HepG2 (cell line): ENCODE results near the gene HORMAD2. TPM values are rescaled to one million over a fixed set of nuclear protein-coding genes. Genes with fewer than 3 reads are reported as not detected.

Experiments used
- ATAC-seq: fragments of 200-7000 bp; cut with Tn5 transposase; 3 replicates; pipeline ENCODE4 v1.9.1; 2020; ENCODE audit warnings: mild to moderate bottlenecking, moderate library complexity
- BruUV-seq: library from RNA; stranded (reverse); fragments of 400-500 nt; replicated peaks from 2 replicates; lab custom pipeline; 2021; lab: Mats Ljungman, UMichigan
- CTCF ChIA-PET: fragments of 300-600 bp; formaldehyde crosslinking; extraction: SDS; loops from one replicate; lab custom pipeline; 2021; ENCODE audit warnings: low total read pairs, inconsistent platforms, low intra/inter-chr PET ratio; lab: Yijun Ruan, JAX
- POLR2A ChIA-PET: fragments of 350-600 bp; sonication (Branson Sonifier 250); formaldehyde crosslinking; loops from one replicate; lab custom pipeline; 2020; ENCODE audit warnings: antibody characterized with exemption, inconsistent platforms; lab: Yijun Ruan, JAX
- DNase-seq: peaks from one replicate; pipeline ENCODE4 v3.0.0-alpha.2; 2015; ENCODE audit warnings: low spot score
- FAIRE-seq: peaks from 3 replicates; lab custom pipeline; 2011; peaks lifted over from hg19 to GRCh38; lab: Jason Lieb, UNC
- H2AFZ ChIP-seq: one replicate; pipeline ENCODE4 v1.6.1; 2011; ENCODE audit warnings: low read length, inconsistent platforms
- H3K27ac ChIP-seq: fragments of 300-600 bp; 3 replicates; pipeline ENCODE4 v1.8.0; 2011; ENCODE audit warnings: mixed run types, mild to moderate bottlenecking, mixed read lengths, low read length, inconsistent platforms; ENCODE audit not compliant: insufficient read depth; ENCODE audit errors: extremely low read length
- H3K27me3 ChIP-seq, 2 experiments: fragments of 200-600 bp in 1 of 2; 2 replicates in 1 of 2; 3 replicates in 1 of 2; pipeline versions ENCODE4 v1.6.0 to v1.8.0; 2011; ENCODE audit warnings: low read length in 2 of 2, mild to moderate bottlenecking in 2 of 2, moderate library complexity in 2 of 2, inconsistent platforms in 1 of 2; ENCODE audit not compliant: insufficient read depth in 2 of 2, control insufficient read depth in 1 of 2
- H3K36me3 ChIP-seq, 2 experiments: fragments of 200-600 bp in 1 of 2; replicated peaks in 1 of 2; 2 replicates in 1 of 2; 3 replicates in 1 of 2; pipeline versions ENCODE4 v1.5.1 to v1.8.0; 2011; ENCODE audit warnings: low read length in 2 of 2, inconsistent platforms in 1 of 2; ENCODE audit not compliant: insufficient read depth in 2 of 2, control insufficient read depth in 1 of 2
- H3K4me1 ChIP-seq: 2 replicates; pipeline ENCODE4 v1.5.1; 2012; ENCODE audit warnings: low read length, inconsistent platforms; ENCODE audit not compliant: insufficient read depth
- H3K4me2 ChIP-seq: 2 replicates; pipeline ENCODE4 v1.6.0; 2011; ENCODE audit warnings: low read depth, low read length, inconsistent platforms
- H3K4me3 ChIP-seq, 3 experiments: fragments of 200-600 bp in 1 of 3; sonication (generic), shearing (Covaris generic) in 1 of 3; replicated peaks in 1 of 3; 2 replicates each; pipeline ENCODE4 v1.5.1; 2011 to 2016; ENCODE audit warnings: low read length in 3 of 3, inconsistent platforms in 2 of 3, low read depth in 2 of 3, mild to moderate bottlenecking in 2 of 3, control low read depth in 1 of 3, mixed read lengths in 1 of 3; ENCODE audit not compliant: insufficient read depth in 1 of 3
- H3K79me2 ChIP-seq: one replicate; pipeline ENCODE4 v1.6.1; 2011; ENCODE audit warnings: low read length, inconsistent platforms; ENCODE audit not compliant: insufficient read depth
- H3K9ac ChIP-seq: 2 replicates; pipeline ENCODE4 v1.6.0; 2011; ENCODE audit warnings: mild to moderate bottlenecking, low read depth, low read length, inconsistent platforms; ENCODE audit not compliant: insufficient read depth
- H3K9me3 ChIP-seq: 2 replicates; pipeline ENCODE4 v1.5.1; 2012; ENCODE audit warnings: mild to moderate bottlenecking, low read length
- H4K20me1 ChIP-seq: 2 replicates; pipeline ENCODE4 v1.6.0; 2011; ENCODE audit warnings: inconsistent platforms, mild to moderate bottlenecking, low read length, moderate library complexity; ENCODE audit not compliant: insufficient read depth
- BRCA1 ChIP-seq: sonication (generic); formaldehyde crosslinking; IDR thresholded peaks from 2 replicates; pipeline ENCODE4 v1.4.0; 2020; ENCODE audit warnings: missing genetic modification reagents
- CTCF ChIP-seq: sonication (generic); formaldehyde crosslinking; IDR thresholded peaks from 2 replicates; pipeline ENCODE4 v1.5.0; 2020; ENCODE audit warnings: mild to moderate bottlenecking, missing genetic modification reagents, moderate library complexity
- ELK4 ChIP-seq: sonication (generic); formaldehyde crosslinking; IDR thresholded peaks from 2 replicates; pipeline ENCODE4 v1.9.0; 2021; ENCODE audit warnings: missing genetic modification reagents, borderline replicate concordance
- GABPA ChIP-seq, 2 experiments: IDR thresholded peaks; 2 replicates each; pipeline ENCODE4 v1.6.1; 2011 to 2016; ENCODE audit warnings: low read depth in 2 of 2, low read length in 1 of 2, missing biosample characterization in 1 of 2, missing genetic modification characterization in 1 of 2
- IRF2 ChIP-seq: IDR thresholded peaks from 2 replicates; pipeline ENCODE4 v1.6.1; 2018; ENCODE audit warnings: missing genetic modification reagents, missing compliant biosample characterization
- NAIF1 ChIP-seq: sonication (generic); formaldehyde crosslinking; IDR thresholded peaks from 2 replicates; pipeline ENCODE4 v1.5.0; 2020; ENCODE audit warnings: mild to moderate bottlenecking, missing genetic modification reagents, borderline replicate concordance
- SOX13 ChIP-seq, 3 experiments: fragments of 450-650 bp in 1 of 3; sonication (generic) in 1 of 3; formaldehyde crosslinking in 1 of 3; IDR thresholded peaks in 2 of 3; conservative IDR thresholded peaks in 1 of 3; 2 replicates each; pipeline versions ENCODE4 v1.5.0 to v1.6.1; 2016 to 2020; ENCODE audit warnings: antibody characterized with exemption in 1 of 3, mild to moderate bottlenecking in 1 of 3, missing compliant biosample characterization in 1 of 3, missing genetic modification reagents in 1 of 3, moderate library complexity in 1 of 3
- TBP ChIP-seq: sonication (generic); formaldehyde crosslinking; IDR thresholded peaks from 2 replicates; pipeline ENCODE4 v1.5.0; 2020; ENCODE audit warnings: missing genetic modification reagents
- UBTF ChIP-seq: sonication (generic); formaldehyde crosslinking; IDR thresholded peaks from 2 replicates; pipeline ENCODE4 v1.4.0; 2020; ENCODE audit warnings: mild to moderate bottlenecking, missing genetic modification reagents
- USF2 ChIP-seq, 2 experiments: sonication (generic) in 1 of 2; formaldehyde crosslinking in 1 of 2; IDR thresholded peaks; 2 replicates each; pipeline versions ENCODE4 v1.5.1 to v1.6.1; 2011 to 2020; ENCODE audit warnings: borderline replicate concordance in 1 of 2, low read depth in 1 of 2, low read length in 1 of 2, mild to moderate bottlenecking in 1 of 2, missing genetic modification reagents in 1 of 2, moderate library complexity in 1 of 2
- ZFP90 ChIP-seq: sonication (generic); formaldehyde crosslinking; IDR thresholded peaks from 2 replicates; pipeline ENCODE4 v1.8.0; 2022; ENCODE audit warnings: missing genetic modification reagents, mild to moderate bottlenecking, inconsistent platforms, borderline replicate concordance
- ZSCAN22 ChIP-seq: sonication (generic); formaldehyde crosslinking; IDR thresholded peaks from 2 replicates; pipeline ENCODE4 v1.4.0; 2020; ENCODE audit warnings: mild to moderate bottlenecking, missing genetic modification reagents
- WGBS: methylation state at CpG from one replicate; pipeline ENCODE4 v1.1.6; 2017; ENCODE audit warnings: low lambda C conversion rate; 5-methylcytosine and 5-hydroxymethylcytosine counted together
- in situ Hi-C: cut with HindIII; loops from 2 replicates; pipeline ENCODE4 v1.10.0; 2017; ENCODE audit warnings: low pct_unique_long_range_greater_than_20kb; ENCODE audit not compliant: extremely low pct_ligation_motif_present
- intact Hi-C: fragments of 100-400 bp; cut with micrococcal nuclease; formaldehyde crosslinking; loops from one replicate; pipeline ENCODE4 v1.10.0; 2022; ENCODE audit not compliant: unreplicated experiment
- polyA plus RNA-seq, 8 experiments: library from polyadenylated mRNA; depleted of rRNA in 3 of 8; stranded (reverse) in 7 of 8; unstranded in 1 of 8; fragments of >200 nt; fragmentation: Illumina TruSeq in 4 of 8; extraction: Trizol in 4 of 8; gene quantifications; 2 replicates each; pipeline versions ENCODE4 v1.2.1 to v1.2.3, GENCODE V29; 2011 to 2016; ENCODE audit warnings: low read depth in 4 of 8, missing spikeins in 1 of 8, mixed read lengths in 1 of 8; ENCODE audit not compliant: insufficient read depth in 1 of 8
- total RNA-seq, 5 experiments: library from RNA; depleted of rRNA; stranded (reverse); fragments of >200 nt; fragmentation: Illumina TruSeq; extraction: Trizol; gene quantifications; 2 replicates each; pipeline ENCODE4 v1.2.3, GENCODE V29; 2016; ENCODE audit warnings: low read depth in 1 of 5

HORMAD2 gene
- total and polyA plus RNA-seq, 2 of the 13 experiments (the other 11 are each of a cell fraction or from before 2014, with no cell fraction given) = not detected

GRCh38 chr22:30047364-30047738 is 32.9 kb upstream of the HORMAD2 start:
- no peaks in the 10 kb centered on the region for H4K20me1 ChIP-seq
- H3K27me3 ChIP-seq = peaks cover 3 to 10% of the 10 kb centered on the region in 2 experiments; a peak in 3 of 5 replicates
- WGBS = 53% methylated on average over 2 of the region's 3 CpGs
- ChIA-PET CTCF (no interaction called here), POLR2A (interaction anchor here (0.9 kb wide), 1 partner anchor 9 kb away, joined by 3 read pairs; no protein-coding TSS in a partner anchor)
- peak; percentile 72 for ATAC-seq
- H3K36me3 ChIP-seq = no peaks in the 10 kb centered on the region
- no peak overlapping the region for H3K9ac ChIP-seq
- H3K9me3 ChIP-seq = no peaks in the 10 kb centered on the region
- H2AFZ ChIP-seq = no peak overlapping the region
- BruUV-seq = no TSS peak
- DNase-seq = no peak
- intact Hi-C loops (no loop called here), in situ Hi-C loops (no loop called here)
- no peak for FAIRE-seq
- no peaks in the 10 kb centered on the region for H3K79me2 ChIP-seq
- no peak overlapping the region for H3K27ac ChIP-seq
- peak overlapping the region; percentile 52 for H3K4me2 ChIP-seq
- TF ChIP-seq ZFP90 (CRISPR knock-in tag) = no peak
- TF ChIP-seq SOX13 (IDR thresholded peaks at IDR 0.05) = no peak
- TF ChIP-seq SOX13 (CRISPR knock-in tag; conservative IDR thresholded peaks at IDR 0.05 in 1 of 2, IDR thresholded peaks at IDR 0.05 in 1 of 2) = no peak
- TF ChIP-seq TBP (CRISPR knock-in tag) = no peak
- no peak for TF ChIP-seq USF2 (IDR thresholded peaks at IDR 0.05; ENCODE audit: low read depth, low read length)
- no peak for TF ChIP-seq USF2 (CRISPR knock-in tag; IDR thresholded peaks at IDR 0.05; ENCODE audit: borderline replicate concordance)
- no peak for TF ChIP-seq GABPA (IDR thresholded peaks at IDR 0.05; ENCODE audit: low read depth, low read length)
- peak; percentile 52; the same call in 1 of the 2 replicates for TF ChIP-seq GABPA (CRISPR knock-in tag; IDR thresholded peaks at IDR 0.05; ENCODE audit: low read depth)
- no peak for TF ChIP-seq UBTF
- TF ChIP-seq ELK4 (CRISPR knock-in tag) = no peak
- 0 out of 2 replicates have a peak, but pooled peaks have one; percentile 46 for TF ChIP-seq IRF2 (CRISPR knock-in tag)
- TF ChIP-seq ZSCAN22 (CRISPR knock-in tag) = no peak
- TF ChIP-seq NAIF1 = no peak
- no peak for TF ChIP-seq BRCA1
- TF ChIP-seq CTCF (CRISPR knock-in tag) = peak; percentile 31; the same call in 1 of the 2 replicates
- H3K4me3 ChIP-seq = no peak overlapping the region; a peak in 1 of 6 replicates
- peaks cover 15% of the 10 kb centered on the region for H3K4me1 ChIP-seq
